CD4-positive, CD25-positive, alpha-beta regulatory T cell (primary cell): ENCODE data around the gene IMMP2L. TPM values are rescaled to one million over a fixed set of nuclear protein-coding genes. Genes with fewer than 3 reads are reported as not detected.

Source experiments
- ATAC-seq, 2 donors: fragments of 150-1000 bp; cut with Tn5 transposase; one replicate each; pipeline ENCODE4 v1.10.0; 2021; ENCODE audit warnings: low read depth in 2 of 2, moderate number of reproducible peaks in 2 of 2, moderate library complexity in 1 of 2
- DNase-seq, 3 donors: peaks; one replicate each; pipeline versions ENCODE4 v3.0.0 to v3.0.0-alpha.2; 2012 to 2022; ENCODE audit warnings: mixed read lengths in 1 of 3
- H3K27ac ChIP-seq: one replicate; pipeline ENCODE4 v1.7.0; 2013; ENCODE audit warnings: mild to moderate bottlenecking, low read length; ENCODE audit not compliant: insufficient read depth, poor library complexity, severe bottlenecking
- H3K27me3 ChIP-seq: one replicate; pipeline ENCODE4 v1.7.0; 2013; ENCODE audit warnings: low read length; ENCODE audit not compliant: control insufficient read depth, insufficient read depth
- H3K36me3 ChIP-seq: one replicate; pipeline ENCODE4 v1.7.0; 2013; ENCODE audit warnings: mild to moderate bottlenecking, low read length, moderate library complexity; ENCODE audit not compliant: control insufficient read depth, insufficient read depth
- H3K4me1 ChIP-seq: 2 replicates; pipeline ENCODE4 v1.7.0; 2013; ENCODE audit warnings: mild to moderate bottlenecking, low read length; ENCODE audit not compliant: insufficient read depth, control insufficient read depth, poor library complexity, severe bottlenecking
- H3K4me3 ChIP-seq: one replicate; pipeline ENCODE4 v1.7.0; 2013; ENCODE audit warnings: low read depth, mild to moderate bottlenecking, low read length, moderate library complexity
- H3K9me3 ChIP-seq, 2 experiments: 1 replicate in 1 of 2; 2 replicates in 1 of 2; pipeline ENCODE4 v1.7.0; 2013; ENCODE audit warnings: low read length in 2 of 2, mild to moderate bottlenecking in 1 of 2, moderate library complexity in 1 of 2; ENCODE audit not compliant: control insufficient read depth in 2 of 2
- H3K27ac Mint-ChIP-seq, 3 donors: one replicate each; pipeline ENCODE4 v1.8.0; 2020 to 2022; ENCODE audit warnings: mild to moderate bottlenecking in 3 of 3, mixed read lengths in 3 of 3, moderate library complexity in 2 of 3
- H3K27me3 Mint-ChIP-seq: one replicate; pipeline ENCODE4 v1.8.0; 2022; ENCODE audit warnings: mild to moderate bottlenecking, mixed read lengths
- H3K36me3 Mint-ChIP-seq: one replicate; pipeline ENCODE4 v1.8.0; 2020; ENCODE audit warnings: mixed read lengths
- H3K4me1 Mint-ChIP-seq, 4 donors: one replicate each; pipeline ENCODE4 v1.8.0; 2020 to 2022; ENCODE audit warnings: mixed read lengths in 4 of 4, mild to moderate bottlenecking in 1 of 4
- H3K4me3 Mint-ChIP-seq, 4 donors: one replicate each; pipeline ENCODE4 v1.8.0; 2020 to 2022; ENCODE audit warnings: mild to moderate bottlenecking in 4 of 4, mixed read lengths in 4 of 4, moderate library complexity in 3 of 4
- H3K9me3 Mint-ChIP-seq, 7 donors: one replicate each; pipeline ENCODE4 v1.8.0; 2020 to 2022; ENCODE audit warnings: mixed read lengths in 7 of 7, mild to moderate bottlenecking in 3 of 7, moderate library complexity in 2 of 7
- polyA plus RNA-seq, 4 donors: library from polyadenylated mRNA; unstranded; fragments of 300-500 nt; fragmentation: Illumina TruSeq; gene quantifications; one replicate each; pipeline ENCODE4 v1.2.3, GENCODE V29; 2021
- total RNA-seq: library from RNA; stranded (reverse); gene quantifications from one replicate; pipeline ENCODE4 v1.2.3, GENCODE V29; 2022

IMMP2L gene
- total and polyA plus RNA-seq, 5 donors from 2014 or later, result 8.9 to 23.8 (median 17.1) TPM

DNA sequence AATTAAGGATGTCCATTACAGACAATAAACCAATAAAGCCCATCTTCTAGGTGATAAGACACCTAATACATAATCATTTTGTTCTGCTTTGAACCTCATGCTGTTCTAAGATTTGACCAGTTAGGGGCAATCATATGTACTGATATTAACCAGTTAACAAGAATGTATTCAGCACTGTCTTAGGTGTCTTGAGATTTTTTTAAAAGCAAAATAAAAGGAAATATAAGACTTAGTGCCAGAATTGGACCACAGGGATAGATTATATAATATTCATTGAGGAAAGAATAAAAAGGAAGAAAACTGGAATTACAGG is 32.0 kb downstream of the IMMP2L start:
- Mint-ChIP-seq H3K4me1 (peaks cover 6 to 17% (median 11%) of the 10 kb centered on the region in 4 donors), H3K27ac (peak overlapping the region in 1 of 3 donors; percentile 21)
- H3K36me3 ChIP-seq, result no peaks in the 10 kb centered on the region

GRCh38 chr7:111529507-111530355 is 32.6 kb downstream of the IMMP2L start:
- Histone ChIP-seq H3K4me1 (no peaks in the 10 kb centered on the region), H3K36me3 (no peaks in the 10 kb centered on the region), H3K27ac (no peak overlapping the region), H3K9me3 (no peaks in the 10 kb centered on the region), H3K27me3 (no peaks in the 10 kb centered on the region), H3K4me3 (no peak overlapping the region)
- Mint-ChIP-seq H3K4me1 (peaks cover 2 to 18% (median 9%) of the 10 kb centered on the region in 4 donors), H3K4me3 (no peak overlapping the region), H3K27me3 (no peaks in the 10 kb centered on the region), H3K36me3 (peaks cover 3% of the 10 kb centered on the region), H3K27ac (peak overlapping the region in 1 of 3 donors; percentile 21), H3K9me3 (no peaks in the 10 kb centered on the region)
- ATAC-seq (no peak), DNase-seq (no peak)

More for the DNA sequence above, 32.0 kb downstream of the IMMP2L start:
- no peaks in the 10 kb centered on the region for H3K9me3 ChIP-seq
- H3K9me3 Mint-ChIP-seq, result no peaks in the 10 kb centered on the region
- H3K27ac ChIP-seq, result no peak overlapping the region
- no peak overlapping the region for H3K4me3 ChIP-seq
- H3K27me3 Mint-ChIP-seq, result no peaks in the 10 kb centered on the region
- no peaks in the 10 kb centered on the region for H3K27me3 ChIP-seq
- ATAC-seq (no peak), DNase-seq (no peak)
- H3K4me1 ChIP-seq, result no peaks in the 10 kb centered on the region
- no peak overlapping the region for H3K4me3 Mint-ChIP-seq
- H3K36me3 Mint-ChIP-seq, result no peaks in the 10 kb centered on the region

DNA sequence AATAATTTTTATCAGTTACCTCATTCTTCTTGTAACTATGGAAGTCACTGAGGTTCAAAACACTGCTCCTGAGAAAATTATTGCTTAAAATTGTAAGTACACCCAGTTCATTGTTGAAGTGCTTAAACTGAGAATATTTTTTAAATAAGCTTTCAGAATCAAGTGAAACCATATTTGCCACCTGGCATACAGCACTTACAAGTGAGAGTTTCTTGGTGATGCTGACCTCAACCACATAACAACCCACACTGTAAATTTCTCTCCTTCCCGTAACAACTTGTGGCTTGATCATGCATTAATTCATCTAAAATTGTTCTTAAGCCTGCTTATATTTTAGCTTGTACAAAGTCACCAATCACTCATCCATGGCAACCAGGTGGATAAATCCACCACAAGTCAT is 34.0 kb downstream of the IMMP2L start:
- no peak for DNase-seq

DNA sequence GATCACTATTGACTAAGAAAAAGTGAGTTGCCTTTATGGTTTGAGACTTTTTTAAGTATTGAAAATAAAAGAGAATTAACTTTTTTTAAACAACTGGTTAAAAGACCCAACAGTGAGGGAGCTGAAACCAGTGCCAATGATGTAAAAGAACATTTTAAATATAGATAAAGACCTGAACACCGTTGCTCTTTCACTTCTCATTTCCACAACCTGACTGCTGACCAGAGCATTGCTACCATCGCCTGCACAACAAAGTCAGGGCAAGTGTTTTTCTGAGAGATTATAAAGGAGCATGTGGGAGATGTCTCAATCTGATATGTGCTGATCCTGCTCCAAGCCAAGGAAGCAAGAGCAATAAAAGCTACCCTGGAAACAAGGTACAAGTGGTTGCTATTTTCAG is 34.7 kb downstream of the IMMP2L start:
- Histone ChIP-seq H3K27ac (no peak overlapping the region), H3K9me3 (no peaks in the 10 kb centered on the region), H3K4me3 (no peak overlapping the region), H3K27me3 (no peaks in the 10 kb centered on the region), H3K4me1 (no peaks in the 10 kb centered on the region), H3K36me3 (no peaks in the 10 kb centered on the region)
- H3K36me3 Mint-ChIP-seq, result peaks cover 8% of the 10 kb centered on the region
- peaks cover 0 to 18% (median 7%) of the 10 kb centered on the region in 4 donors for H3K4me1 Mint-ChIP-seq
- H3K4me3 Mint-ChIP-seq, result no peak overlapping the region
- no peaks in the 10 kb centered on the region for H3K27me3 Mint-ChIP-seq
- H3K27ac Mint-ChIP-seq, result no peak overlapping the region
- peaks cover 0 to 2% (median 0%) of the 10 kb centered on the region in 7 donors for H3K9me3 Mint-ChIP-seq
- DNase-seq (no peak), ATAC-seq (no peak)

More for the DNA sequence above, 34.0 kb downstream of the IMMP2L start:
- no peaks in the 10 kb centered on the region for H3K9me3 ChIP-seq
- H3K4me3 Mint-ChIP-seq, result no peak overlapping the region
- H3K9me3 Mint-ChIP-seq, result no peaks in the 10 kb centered on the region
- no peak overlapping the region for H3K4me3 ChIP-seq
- H3K4me1 Mint-ChIP-seq, result peaks cover 0 to 18% (median 7%) of the 10 kb centered on the region in 4 donors
- H3K27me3 Mint-ChIP-seq, result no peaks in the 10 kb centered on the region
- no peaks in the 10 kb centered on the region for H3K36me3 ChIP-seq
- no peaks in the 10 kb centered on the region for H3K4me1 ChIP-seq
- H3K27ac ChIP-seq, result no peak overlapping the region
- H3K27me3 ChIP-seq, result no peaks in the 10 kb centered on the region
- peaks cover 8% of the 10 kb centered on the region for H3K36me3 Mint-ChIP-seq
- ATAC-seq, result no peak
- no peak overlapping the region for H3K27ac Mint-ChIP-seq

DNA sequence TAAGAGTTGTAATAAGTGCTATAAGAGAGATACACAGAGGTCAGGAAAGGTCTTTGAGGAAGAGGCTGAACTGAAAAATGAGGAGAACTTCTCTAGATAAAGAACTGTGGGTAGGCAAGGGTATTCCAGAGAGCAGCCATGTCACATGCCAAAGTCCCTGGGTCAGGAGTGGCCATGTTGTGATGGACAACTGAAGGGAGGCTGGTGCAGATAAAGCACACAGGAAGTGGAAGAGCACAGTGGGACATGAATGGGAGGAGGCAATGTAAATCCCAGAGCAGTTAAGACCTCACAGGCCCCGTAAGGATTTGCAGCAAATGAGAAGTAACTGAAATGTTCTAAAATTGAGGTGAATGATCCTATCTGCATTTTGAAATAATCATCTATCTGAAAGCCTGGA is 37.2 kb downstream of the IMMP2L start:
- ATAC-seq, result no peak
- H3K4me3 Mint-ChIP-seq, result no peak overlapping the region
- H3K36me3 Mint-ChIP-seq, result peaks cover 26% of the 10 kb centered on the region
- Histone ChIP-seq H3K27ac (no peak overlapping the region), H3K4me3 (no peak overlapping the region), H3K36me3 (peaks cover 3% of the 10 kb centered on the region), H3K4me1 (no peaks in the 10 kb centered on the region), H3K9me3 (no peaks in the 10 kb centered on the region), H3K27me3 (no peaks in the 10 kb centered on the region)
- peaks cover 0 to 8% (median 2%) of the 10 kb centered on the region in 7 donors for H3K9me3 Mint-ChIP-seq
- peaks cover 0 to 20% (median 5%) of the 10 kb centered on the region in 4 donors for H3K4me1 Mint-ChIP-seq
- no peaks in the 10 kb centered on the region for H3K27me3 Mint-ChIP-seq
- H3K27ac Mint-ChIP-seq, result no peak overlapping the region
- no peak for DNase-seq

GRCh38 chr7:111521660-111522059 is 40.6 kb downstream of the IMMP2L start:
- H3K27me3 Mint-ChIP-seq, result no peaks in the 10 kb centered on the region
- no peak overlapping the region for H3K27ac Mint-ChIP-seq
- peaks cover 48% of the 10 kb centered on the region for H3K36me3 Mint-ChIP-seq
- H3K9me3 Mint-ChIP-seq, result peaks cover 0 to 8% (median 2%) of the 10 kb centered on the region in 7 donors
- Histone ChIP-seq H3K4me1 (no peaks in the 10 kb centered on the region), H3K4me3 (no peak overlapping the region), H3K9me3 (no peaks in the 10 kb centered on the region), H3K27ac (no peak overlapping the region), H3K36me3 (peaks cover 8% of the 10 kb centered on the region), H3K27me3 (no peaks in the 10 kb centered on the region)
- H3K4me3 Mint-ChIP-seq, result no peak overlapping the region
- no peak for ATAC-seq
- peaks cover 0 to 12% (median 1%) of the 10 kb centered on the region in 4 donors for H3K4me1 Mint-ChIP-seq
- DNase-seq, result no peak

GRCh38 chr7:111518264-111518663 is 44.0 kb downstream of the IMMP2L start:
- Histone ChIP-seq H3K27me3 (no peaks in the 10 kb centered on the region), H3K27ac (no peak overlapping the region), H3K4me1 (no peaks in the 10 kb centered on the region), H3K9me3 (no peaks in the 10 kb centered on the region), H3K36me3 (peaks cover 8% of the 10 kb centered on the region), H3K4me3 (no peak overlapping the region)
- Mint-ChIP-seq H3K4me3 (no peak overlapping the region), H3K9me3 (peaks cover 0 to 8% (median 2%) of the 10 kb centered on the region in 7 donors), H3K27ac (no peak overlapping the region), H3K4me1 (peaks cover 0 to 2% (median 0%) of the 10 kb centered on the region in 4 donors), H3K36me3 (peaks cover 53% of the 10 kb centered on the region), H3K27me3 (no peaks in the 10 kb centered on the region)
- ATAC-seq (no peak), DNase-seq (no peak)

- Mint-ChIP-seq H3K27me3 (no peaks in the 10 kb centered on the region), H3K4me1 (peaks cover 0 to 4% (median 2%) of the 10 kb centered on the region in 4 donors), H3K9me3 (peaks cover 0 to 8% (median 2%) of the 10 kb centered on the region in 7 donors), H3K36me3 (peaks cover 57% of the 10 kb centered on the region), H3K27ac (no peak overlapping the region), H3K4me3 (no peak overlapping the region)
- Histone ChIP-seq H3K4me1 (no peaks in the 10 kb centered on the region), H3K27me3 (no peaks in the 10 kb centered on the region), H3K4me3 (no peak overlapping the region), H3K36me3 (peaks cover 8% of the 10 kb centered on the region), H3K27ac (no peak overlapping the region), H3K9me3 (no peaks in the 10 kb centered on the region)
- DNase-seq (no peak), ATAC-seq (no peak)
Observed at GRCh38 chr7:111517549-111517951, 44.7 kb downstream of the IMMP2L start.
